Adrenal gland (tissue), 12 donors: ENCODE results near the gene CD22. TPM values are rescaled to one million over a fixed set of nuclear protein-coding genes. Genes with fewer than 3 reads are reported as not detected.

Experiments
- DNase-seq, 7 donors: peaks; one replicate each; pipeline ENCODE4 v3.0.0-alpha.2; 2019 to 2020
- H3K27ac ChIP-seq, 5 donors: fragments of 200-600 bp; sonication (generic) in 4 of 5; 1 replicate in 3 of 5; 2 replicates in 2 of 5; pipeline versions ENCODE4 v1.5.1 to v1.8.0; 2016 to 2020; ENCODE audit warnings: mild to moderate bottlenecking in 1 of 5
- H3K27me3 ChIP-seq: fragments of 200-600 bp; 2 replicates; pipeline ENCODE4 v1.8.0; 2021
- H3K36me3 ChIP-seq, 2 donors: fragments of 200-600 bp; replicated peaks in 1 of 2; 1 replicate in 1 of 2; 2 replicates in 1 of 2; pipeline versions ENCODE4 v1.5.1 to v1.8.0; 2018 to 2022
- H3K4me1 ChIP-seq, 2 donors: fragments of 200-600 bp; replicated peaks in 1 of 2; 1 replicate in 1 of 2; 2 replicates in 1 of 2; pipeline versions ENCODE4 v1.5.1 to v1.8.0; 2018 to 2021
- H3K4me3 ChIP-seq, 4 donors: fragments of 200-600 bp; sonication (generic) in 3 of 4; one replicate each; pipeline ENCODE4 v1.5.1; 2016 to 2018
- H3K9me3 ChIP-seq, 3 donors: fragments of 200-600 bp; sonication (generic) in 1 of 3; replicated peaks in 1 of 3; 1 replicate in 2 of 3; 2 replicates in 1 of 3; pipeline versions ENCODE4 v1.5.1 to v1.8.0; 2016 to 2021
- POLR2A ChIP-seq, 2 donors: fragments of 450-650 bp; IDR thresholded peaks; one replicate each; pipeline ENCODE4 v1.6.1; 2017; ENCODE audit warnings: antibody characterized with exemption in 2 of 2, mild to moderate bottlenecking in 2 of 2, moderate library complexity in 1 of 2
- WGBS, 4 donors: extraction: QIAGEN DNeasy Blood & Tissue Kit in 2 of 4; methylation state at CpG; one replicate each; pipeline versions ENCODE4 v1.1.5 to v1.1.7; 2013 to 2017; 5-methylcytosine and 5-hydroxymethylcytosine counted together
- intact Hi-C, 2 donors: fragments of 100-400 bp; cut with DNase I; formaldehyde crosslinking; loops; one replicate each; pipeline versions ENCODE4 v1.14.1 to v1.15.0; 2022 to 2023
- polyA plus RNA-seq, 3 donors: library from polyadenylated mRNA; stranded (reverse); fragments of 200-250 nt in 2 of 3; fragments of 350-450 nt in 1 of 3; fragmentation: Illumina TruSeq in 1 of 3; extraction: RNeasy Lipid Tissue Mini Kit (QIAGEN cat#74804) in 1 of 3; gene quantifications; one replicate each; pipeline ENCODE4 v1.2.3, GENCODE V29; 2013 to 2014
- total RNA-seq, 9 donors: library from RNA; depleted of rRNA in 4 of 9; stranded (reverse); fragments of >200 nt in 4 of 9; fragments of 120-200 nt in 1 of 9; fragmentation: NEBNext Ultra II Directional in 1 of 9; extraction: Animal tissue kit (Norgen Biotek cat#: 25700) in 1 of 9; gene quantifications; one replicate each; pipeline versions ENCODE4 v1.1.0 to v1.2.4, GENCODE V29; 2013 to 2023
- TF ChIP-seq, protein P1 (sequence below), 6 experiments: fragments of 450-650 bp in 4 of 6; fragments of 200-600 bp in 2 of 6; sonication (generic) in 1 of 6; IDR thresholded peaks; 1 replicate in 5 of 6; 2 replicates in 1 of 6; pipeline versions ENCODE4 v1.5.1 to v1.8.0; 2016 to 2021; ENCODE audit warnings: antibody characterized with exemption in 6 of 6, mild to moderate bottlenecking in 2 of 6, moderate library complexity in 1 of 6
- donor health status: healthy with polysubstance abuse.
- donor health status: Bipolar disorder and iron deficiency.
- donor health status: DM: yes; HTN: yes; CAD: no.
- donor health status: DM: no; HTN: no; CAD: no.
- donor health status: DM: no; HTN: no; CAD: no.
- donor health status: DM: yes; HTN: yes; CAD: no.

The CD22 gene
- total and polyA plus RNA-seq, 12 donors, result 1.8 to 16.1 (median 6.2) TPM

DNA sequence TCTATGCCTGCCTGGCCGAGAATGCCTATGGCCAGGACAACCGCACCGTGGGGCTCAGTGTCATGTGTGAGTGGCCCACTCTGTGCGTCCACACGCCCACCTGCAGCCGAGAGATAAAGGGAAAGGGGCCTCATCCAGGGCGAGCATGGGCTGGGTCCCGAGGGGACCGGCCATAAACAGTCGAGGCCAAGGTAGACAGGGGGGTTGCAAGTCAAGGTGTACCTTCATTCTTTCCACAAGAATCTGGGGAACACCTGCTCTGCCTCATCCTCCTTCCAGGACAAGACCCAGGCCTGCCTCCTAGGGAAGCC is 28.7 kb upstream of the CD22 start:
- no peaks in the 10 kb centered on the region for H3K36me3 ChIP-seq
- TF ChIP-seq, protein P1, sequence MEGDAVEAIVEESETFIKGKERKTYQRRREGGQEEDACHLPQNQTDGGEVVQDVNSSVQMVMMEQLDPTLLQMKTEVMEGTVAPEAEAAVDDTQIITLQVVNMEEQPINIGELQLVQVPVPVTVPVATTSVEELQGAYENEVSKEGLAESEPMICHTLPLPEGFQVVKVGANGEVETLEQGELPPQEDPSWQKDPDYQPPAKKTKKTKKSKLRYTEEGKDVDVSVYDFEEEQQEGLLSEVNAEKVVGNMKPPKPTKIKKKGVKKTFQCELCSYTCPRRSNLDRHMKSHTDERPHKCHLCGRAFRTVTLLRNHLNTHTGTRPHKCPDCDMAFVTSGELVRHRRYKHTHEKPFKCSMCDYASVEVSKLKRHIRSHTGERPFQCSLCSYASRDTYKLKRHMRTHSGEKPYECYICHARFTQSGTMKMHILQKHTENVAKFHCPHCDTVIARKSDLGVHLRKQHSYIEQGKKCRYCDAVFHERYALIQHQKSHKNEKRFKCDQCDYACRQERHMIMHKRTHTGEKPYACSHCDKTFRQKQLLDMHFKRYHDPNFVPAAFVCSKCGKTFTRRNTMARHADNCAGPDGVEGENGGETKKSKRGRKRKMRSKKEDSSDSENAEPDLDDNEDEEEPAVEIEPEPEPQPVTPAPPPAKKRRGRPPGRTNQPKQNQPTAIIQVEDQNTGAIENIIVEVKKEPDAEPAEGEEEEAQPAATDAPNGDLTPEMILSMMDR (IDR thresholded peaks at IDR 0.05), result no peak
- no peak for TF ChIP-seq POLR2A (IDR thresholded peaks at IDR 0.05)
- 82 to 92% (median 85%) methylated on average over 4 to 10 of the region's 10 CpGs for WGBS, 4 donors
- no peaks in the 10 kb centered on the region for H3K4me1 ChIP-seq
- DNase-seq, result no peak
- H3K27me3 ChIP-seq, result no peaks in the 10 kb centered on the region
- H3K27ac ChIP-seq, result no peak overlapping the region
- H3K4me3 ChIP-seq, result no peak overlapping the region
- H3K9me3 ChIP-seq, result no peaks in the 10 kb centered on the region
- intact Hi-C loops, result no loop called here

DNA sequence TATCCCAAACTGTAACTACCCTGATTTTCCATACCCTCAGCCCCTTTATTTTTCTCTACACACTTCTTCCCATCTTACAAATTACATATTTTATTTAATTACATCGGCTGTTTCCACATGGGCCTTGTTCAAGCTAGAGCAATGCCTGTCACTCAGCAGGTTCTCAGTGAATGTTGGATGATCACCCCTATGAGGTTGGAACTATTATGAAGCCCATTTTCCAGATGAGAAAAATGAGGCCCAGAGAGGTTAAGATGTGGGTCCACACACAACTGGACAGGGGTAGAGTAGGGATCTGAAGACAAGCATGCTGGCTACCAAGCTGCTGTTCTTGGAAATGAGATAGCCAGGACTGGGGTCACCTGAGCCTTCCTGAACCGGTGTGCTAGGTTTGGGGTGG is 27.0 kb upstream of the CD22 start:
- Histone ChIP-seq H3K27ac (no peak overlapping the region), H3K4me1 (no peaks in the 10 kb centered on the region), H3K36me3 (no peaks in the 10 kb centered on the region), H3K4me3 (no peak overlapping the region), H3K27me3 (no peaks in the 10 kb centered on the region), H3K9me3 (no peaks in the 10 kb centered on the region)
- intact Hi-C loops, result no loop called here
- WGBS, 4 donors, result 81 to 94% (median 89%) methylated on average over 1 to 2 of the region's 2 CpGs
- DNase-seq, result no peak
- TF ChIP-seq, protein P1 (IDR thresholded peaks at IDR 0.05), result no peak
- TF ChIP-seq POLR2A (IDR thresholded peaks at IDR 0.05), result no peak

DNA sequence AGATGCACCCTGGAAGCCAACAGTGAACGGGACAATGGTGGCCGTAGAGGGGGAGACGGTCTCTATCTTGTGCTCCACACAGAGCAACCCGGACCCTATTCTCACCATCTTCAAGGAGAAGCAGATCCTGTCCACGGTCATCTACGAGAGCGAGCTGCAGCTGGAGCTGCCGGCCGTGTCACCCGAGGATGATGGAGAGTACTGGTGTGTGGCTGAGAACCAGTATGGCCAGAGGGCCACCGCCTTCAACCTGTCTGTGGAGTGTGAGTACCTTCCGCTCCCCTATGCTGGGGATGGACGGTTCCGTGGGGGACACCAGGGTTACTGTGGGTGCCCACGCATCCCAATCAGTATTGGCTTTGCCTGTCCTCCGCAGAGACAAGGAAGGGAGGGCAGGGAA is 26.5 kb upstream of the CD22 start:
- intact Hi-C loops, result no loop called here
- H3K36me3 ChIP-seq, result no peaks in the 10 kb centered on the region
- no peaks in the 10 kb centered on the region for H3K4me1 ChIP-seq
- TF ChIP-seq, protein P1 (IDR thresholded peaks at IDR 0.05), result no peak
- no peak for TF ChIP-seq POLR2A (IDR thresholded peaks at IDR 0.05)
- no peak overlapping the region for H3K4me3 ChIP-seq
- H3K27me3 ChIP-seq, result no peaks in the 10 kb centered on the region
- H3K9me3 ChIP-seq, result no peaks in the 10 kb centered on the region
- DNase-seq, result no peak
- WGBS, 4 donors, result 84 to 90% (median 88%) methylated on average over 15 to 16 of the region's 16 CpGs
- no peak overlapping the region for H3K27ac ChIP-seq

DNA sequence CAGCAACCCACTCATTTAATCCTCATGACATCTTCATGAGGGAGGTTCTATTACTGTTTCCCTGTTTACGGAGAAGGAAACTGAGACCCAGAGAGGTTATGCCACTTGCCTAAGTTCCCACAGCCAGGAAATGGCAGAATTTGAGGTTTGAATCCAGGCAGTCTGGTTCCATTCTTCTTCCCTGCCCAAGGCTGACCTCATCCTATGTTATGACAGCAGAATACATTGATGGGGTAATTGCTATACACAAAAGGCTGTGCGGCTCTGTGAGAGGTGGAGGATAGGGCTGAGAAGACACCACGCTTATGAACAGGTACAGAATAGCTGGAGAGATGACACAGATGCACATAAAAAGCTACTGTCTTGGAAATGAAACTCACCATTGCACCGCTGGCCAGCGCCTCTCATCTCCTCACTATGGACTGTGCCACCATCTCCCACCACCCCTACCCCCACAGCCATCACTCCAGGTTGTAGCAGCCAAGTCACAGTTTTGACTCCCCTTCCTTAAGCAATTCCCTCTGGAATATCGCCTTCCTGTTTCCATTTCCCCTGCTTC is 25.6 kb upstream of the CD22 start:
- intact Hi-C loops, result no loop called here
- no peak for TF ChIP-seq POLR2A (IDR thresholded peaks at IDR 0.05)
- TF ChIP-seq, protein P1 (IDR thresholded peaks at IDR 0.05), result no peak
- H3K27me3 ChIP-seq, result no peaks in the 10 kb centered on the region

More for the DNA sequence above, 25.6 kb upstream of the CD22 start:
- Histone ChIP-seq H3K27ac (no peak overlapping the region), H3K9me3 (no peaks in the 10 kb centered on the region), H3K4me1 (no peaks in the 10 kb centered on the region), H3K4me3 (no peak overlapping the region), H3K36me3 (no peaks in the 10 kb centered on the region)
- DNase-seq, result no peak
- 85 to 90% (median 88%) methylated on average over 6 of the region's 6 CpGs for WGBS, 4 donors
